ENCODE data around the gene SPSB4.

SPSB4 gene

GRCh38 chr3:141178551-141178950 is 127.4 kb downstream of the SPSB4 start:
- no peak overlapping the region for H3K4me3 ChIP-seq (ENCODE audit: low read depth, low read length)
- no peak for DNase-seq (ENCODE audit: low read depth, low spot score)
- TF ChIP-seq CTCF (IDR thresholded peaks at IDR 0.05; ENCODE audit: low read depth, low read length): no peak
- in situ Hi-C loops (cut with HindIII; ENCODE audit: low sequenced_read_pairs): no loop called here

GRCh38 chr3:141179983-141180382 is 128.8 kb downstream of the SPSB4 start:
- no peak for TF ChIP-seq CTCF (IDR thresholded peaks at IDR 0.05; ENCODE audit: low read depth, low read length)
- no peak for DNase-seq (ENCODE audit: low read depth, low spot score)
- in situ Hi-C loops (cut with HindIII; ENCODE audit: low sequenced_read_pairs): no loop called here
- H3K4me3 ChIP-seq (ENCODE audit: low read depth, low read length): no peak overlapping the region

GRCh38 chr3:141181196-141181595 is 130.0 kb downstream of the SPSB4 start:
- H3K4me3 ChIP-seq (ENCODE audit: low read depth, low read length): no peak overlapping the region
- in situ Hi-C loops (cut with HindIII; ENCODE audit: low sequenced_read_pairs): no loop called here
- no peak for DNase-seq (ENCODE audit: low read depth, low spot score)
- TF ChIP-seq CTCF (IDR thresholded peaks at IDR 0.05; ENCODE audit: low read depth, low read length): no peak

GRCh38 chr3:141181819-141182218 is 130.7 kb downstream of the SPSB4 start:
- no peak overlapping the region for H3K4me3 ChIP-seq (ENCODE audit: low read depth, low read length)
- no peak for DNase-seq (ENCODE audit: low read depth, low spot score)
- in situ Hi-C loops (cut with HindIII; ENCODE audit: low sequenced_read_pairs): no loop called here
- TF ChIP-seq CTCF (IDR thresholded peaks at IDR 0.05; ENCODE audit: low read depth, low read length): no peak

- in situ Hi-C loops (cut with HindIII; ENCODE audit: low sequenced_read_pairs): no loop called here
Observed at GRCh38 chr3:141183606-141184005, 132.5 kb downstream of the SPSB4 start.

GRCh38 chr3:141184430-141184829 is 133.3 kb downstream of the SPSB4 start:
- H3K4me3 ChIP-seq (ENCODE audit: low read depth, low read length): no peak overlapping the region
- in situ Hi-C loops (cut with HindIII; ENCODE audit: low sequenced_read_pairs): no loop called here
- no peak for TF ChIP-seq CTCF (IDR thresholded peaks at IDR 0.05; ENCODE audit: low read depth, low read length)
- no peak for DNase-seq (ENCODE audit: low read depth, low spot score)

More at GRCh38 chr3:141183606-141184005, 132.5 kb downstream of the SPSB4 start:
- no peak overlapping the region for H3K4me3 ChIP-seq (ENCODE audit: low read depth, low read length)
- no peak for TF ChIP-seq CTCF (IDR thresholded peaks at IDR 0.05; ENCODE audit: low read depth, low read length)
- no peak for DNase-seq (ENCODE audit: low read depth, low spot score)

Data from astrocyte of the spinal cord (primary cell).